Measurements from ENCODE around the gene VEZT. TPM values are rescaled to one million over a fixed set of nuclear protein-coding genes. Genes with fewer than 3 reads are reported as not detected.

Gene VEZT
- total and polyA plus RNA-seq, 9 of the 15 experiments (the other 6 are each of a cell fraction or from before 2014, with no cell fraction given), result 16.1 to 61.5 (median 32.6) TPM

DNA sequence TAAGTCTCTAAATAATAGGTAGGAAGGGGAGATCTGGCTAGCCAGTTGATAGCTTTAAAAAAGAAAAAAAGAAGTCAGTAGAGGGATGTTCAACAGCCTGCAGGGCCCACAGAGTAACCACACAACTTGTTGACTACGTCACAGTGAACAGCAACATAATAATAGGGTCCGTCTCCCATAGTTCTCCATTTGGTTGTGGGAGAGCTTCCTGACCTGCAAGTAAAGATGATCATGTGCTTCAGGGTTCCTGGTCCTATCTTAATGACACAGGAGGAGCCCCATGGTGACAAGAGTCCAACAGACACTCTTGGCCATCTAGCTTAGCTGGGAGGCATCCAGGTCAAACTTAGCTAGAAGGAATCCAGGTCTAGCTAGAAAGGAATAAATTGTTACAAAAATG is 36.5 kb upstream of the VEZT start (continued):
- TF ChIP-seq, protein P1, sequence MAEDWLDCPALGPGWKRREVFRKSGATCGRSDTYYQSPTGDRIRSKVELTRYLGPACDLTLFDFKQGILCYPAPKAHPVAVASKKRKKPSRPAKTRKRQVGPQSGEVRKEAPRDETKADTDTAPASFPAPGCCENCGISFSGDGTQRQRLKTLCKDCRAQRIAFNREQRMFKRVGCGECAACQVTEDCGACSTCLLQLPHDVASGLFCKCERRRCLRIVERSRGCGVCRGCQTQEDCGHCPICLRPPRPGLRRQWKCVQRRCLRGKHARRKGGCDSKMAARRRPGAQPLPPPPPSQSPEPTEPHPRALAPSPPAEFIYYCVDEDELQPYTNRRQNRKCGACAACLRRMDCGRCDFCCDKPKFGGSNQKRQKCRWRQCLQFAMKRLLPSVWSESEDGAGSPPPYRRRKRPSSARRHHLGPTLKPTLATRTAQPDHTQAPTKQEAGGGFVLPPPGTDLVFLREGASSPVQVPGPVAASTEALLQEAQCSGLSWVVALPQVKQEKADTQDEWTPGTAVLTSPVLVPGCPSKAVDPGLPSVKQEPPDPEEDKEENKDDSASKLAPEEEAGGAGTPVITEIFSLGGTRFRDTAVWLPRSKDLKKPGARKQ (CRISPR knock-in tag; IDR thresholded peaks at IDR 0.05), result no peak
- TF ChIP-seq PHF20 (IDR thresholded peaks at IDR 0.05; ENCODE audit: partially characterized antibody) (no peak), SOX6 (IDR thresholded peaks at IDR 0.05) (no peak), ZNF134 (CRISPR knock-in tag; conservative IDR thresholded peaks at IDR 0.05) (no peak), ZNF785 (CRISPR knock-in tag; IDR thresholded peaks at IDR 0.05) (no peak), GATAD2B (IDR thresholded peaks at IDR 0.05; ENCODE audit: borderline replicate concordance) (no peak), SREBF2 (CRISPR knock-in tag; IDR thresholded peaks at IDR 0.05) (no peak), TEAD2 (tag; IDR thresholded peaks at IDR 0.05) (no peak), ZNF584 (CRISPR knock-in tag; IDR thresholded peaks at IDR 0.05; ENCODE audit: low read depth) (no peak), POLR3A (IDR thresholded peaks at IDR 0.05; ENCODE audit: borderline replicate concordance, extremely low read depth, insufficient read depth, insufficient read length) (no peak), RFX7 (CRISPR knock-in tag; IDR thresholded peaks at IDR 0.05) (no peak), SAFB (IDR thresholded peaks at IDR 0.05; ENCODE audit: borderline replicate concordance, low read depth, low read length) (no peak), ZNF507 (tag; conservative IDR thresholded peaks at IDR 0.05) (no peak), PTTG1 (tag; IDR thresholded peaks at IDR 0.05; ENCODE audit: low read depth) (no peak), ZSCAN32 (CRISPR knock-in tag; IDR thresholded peaks at IDR 0.05) (no peak), OTX1 (CRISPR knock-in tag; IDR thresholded peaks at IDR 0.05) (no peak), HNRNPL (IDR thresholded peaks at IDR 0.05; ENCODE audit: low read depth, low read length) (no peak), FOXA1 (IDR thresholded peaks at IDR 0.05; ENCODE audit: borderline replicate concordance) (no peak), SIN3A (IDR thresholded peaks at IDR 0.05; ENCODE audit: borderline replicate concordance in 2 of 2, control insufficient read depth in 1 of 2, low read depth in 2 of 2, low read length in 2 of 2) (no peak), SMAD4 (CRISPR knock-in tag; conservative IDR thresholded peaks at IDR 0.05) (peak; percentile 38; the same call in 1 of the 2 replicates), EP400 (IDR thresholded peaks at IDR 0.05) (peak; percentile 25; the same call in 1 of the 2 replicates), HNRNPK (IDR thresholded peaks at IDR 0.05; ENCODE audit: low read depth, low read length, poor library complexity, severe bottlenecking) (no peak), ZNF766 (CRISPR knock-in tag; conservative IDR thresholded peaks at IDR 0.05) (peak; percentile 63; the same call in 1 of the 2 replicates)
- TF ChIP-seq, protein P2, sequence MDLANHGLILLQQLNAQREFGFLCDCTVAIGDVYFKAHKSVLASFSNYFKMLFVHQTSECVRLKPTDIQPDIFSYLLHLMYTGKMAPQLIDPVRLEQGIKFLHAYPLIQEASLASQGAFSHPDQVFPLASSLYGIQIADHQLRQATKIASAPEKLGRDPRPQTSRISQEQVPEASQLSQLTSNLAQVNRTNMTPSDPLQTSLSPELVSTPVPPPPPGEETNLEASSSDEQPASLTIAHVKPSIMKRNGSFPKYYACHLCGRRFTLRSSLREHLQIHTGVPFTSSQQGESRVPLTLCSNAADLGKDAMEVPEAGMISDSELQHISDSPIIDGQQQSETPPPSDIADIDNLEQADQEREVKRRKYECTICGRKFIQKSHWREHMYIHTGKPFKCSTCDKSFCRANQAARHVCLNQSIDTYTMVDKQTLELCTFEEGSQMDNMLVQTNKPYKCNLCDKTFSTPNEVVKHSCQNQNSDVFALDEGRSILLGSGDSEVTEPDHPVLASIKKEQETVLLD (IDR thresholded peaks at IDR 0.05), result no peak
- TF ChIP-seq, protein P3, sequence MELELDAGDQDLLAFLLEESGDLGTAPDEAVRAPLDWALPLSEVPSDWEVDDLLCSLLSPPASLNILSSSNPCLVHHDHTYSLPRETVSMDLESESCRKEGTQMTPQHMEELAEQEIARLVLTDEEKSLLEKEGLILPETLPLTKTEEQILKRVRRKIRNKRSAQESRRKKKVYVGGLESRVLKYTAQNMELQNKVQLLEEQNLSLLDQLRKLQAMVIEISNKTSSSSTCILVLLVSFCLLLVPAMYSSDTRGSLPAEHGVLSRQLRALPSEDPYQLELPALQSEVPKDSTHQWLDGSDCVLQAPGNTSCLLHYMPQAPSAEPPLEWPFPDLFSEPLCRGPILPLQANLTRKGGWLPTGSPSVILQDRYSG (tag; conservative IDR thresholded peaks at IDR 0.05; ENCODE audit: low read depth), result no peak
- TF ChIP-seq, protein P4, sequence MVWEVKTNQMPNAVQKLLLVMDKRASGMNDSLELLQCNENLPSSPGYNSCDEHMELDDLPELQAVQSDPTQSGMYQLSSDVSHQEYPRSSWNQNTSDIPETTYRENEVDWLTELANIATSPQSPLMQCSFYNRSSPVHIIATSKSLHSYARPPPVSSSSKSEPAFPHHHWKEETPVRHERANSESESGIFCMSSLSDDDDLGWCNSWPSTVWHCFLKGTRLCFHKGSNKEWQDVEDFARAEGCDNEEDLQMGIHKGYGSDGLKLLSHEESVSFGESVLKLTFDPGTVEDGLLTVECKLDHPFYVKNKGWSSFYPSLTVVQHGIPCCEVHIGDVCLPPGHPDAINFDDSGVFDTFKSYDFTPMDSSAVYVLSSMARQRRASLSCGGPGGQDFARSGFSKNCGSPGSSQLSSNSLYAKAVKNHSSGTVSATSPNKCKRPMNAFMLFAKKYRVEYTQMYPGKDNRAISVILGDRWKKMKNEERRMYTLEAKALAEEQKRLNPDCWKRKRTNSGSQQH (CRISPR knock-in tag; IDR thresholded peaks at IDR 0.05), result no peak

All from K562 (cell line).